Stimulated activated memory B cell treated with anti-CD40 and anti-IgM and Interleukin-4, amounts not matched to agents 10 μg/mL and 1 μg/mL and 100 μg/mL, for 72 hours (primary cell): ENCODE measurements around the gene RFXANK.
A peak's percentile ranks its signal among the peaks of the same experiment; 100 is the strongest.

ENCODE experiments used
- ATAC-seq: fragments of 150-1000 bp; cut with Tn5 transposase; 2 replicates; pipeline ENCODE4 v1.10.0; 2021
- H3K27ac Mint-ChIP-seq: one replicate; pipeline ENCODE4 v1.8.0; 2022; ENCODE audit warnings: mild to moderate bottlenecking, mixed read lengths
- H3K27me3 Mint-ChIP-seq: one replicate; pipeline ENCODE4 v1.8.0; 2022; ENCODE audit warnings: mixed read lengths
- H3K36me3 Mint-ChIP-seq: one replicate; pipeline ENCODE4 v1.8.0; 2022; ENCODE audit warnings: mixed read lengths
- H3K4me1 Mint-ChIP-seq: one replicate; pipeline ENCODE4 v1.8.0; 2022; ENCODE audit warnings: mixed read lengths
- H3K4me3 Mint-ChIP-seq: one replicate; pipeline ENCODE4 v1.8.0; 2022; ENCODE audit warnings: mild to moderate bottlenecking, moderate library complexity, mixed read lengths
- H3K9me3 Mint-ChIP-seq: one replicate; pipeline ENCODE4 v1.8.0; 2022; ENCODE audit warnings: mixed read lengths

Gene RFXANK

DNA sequence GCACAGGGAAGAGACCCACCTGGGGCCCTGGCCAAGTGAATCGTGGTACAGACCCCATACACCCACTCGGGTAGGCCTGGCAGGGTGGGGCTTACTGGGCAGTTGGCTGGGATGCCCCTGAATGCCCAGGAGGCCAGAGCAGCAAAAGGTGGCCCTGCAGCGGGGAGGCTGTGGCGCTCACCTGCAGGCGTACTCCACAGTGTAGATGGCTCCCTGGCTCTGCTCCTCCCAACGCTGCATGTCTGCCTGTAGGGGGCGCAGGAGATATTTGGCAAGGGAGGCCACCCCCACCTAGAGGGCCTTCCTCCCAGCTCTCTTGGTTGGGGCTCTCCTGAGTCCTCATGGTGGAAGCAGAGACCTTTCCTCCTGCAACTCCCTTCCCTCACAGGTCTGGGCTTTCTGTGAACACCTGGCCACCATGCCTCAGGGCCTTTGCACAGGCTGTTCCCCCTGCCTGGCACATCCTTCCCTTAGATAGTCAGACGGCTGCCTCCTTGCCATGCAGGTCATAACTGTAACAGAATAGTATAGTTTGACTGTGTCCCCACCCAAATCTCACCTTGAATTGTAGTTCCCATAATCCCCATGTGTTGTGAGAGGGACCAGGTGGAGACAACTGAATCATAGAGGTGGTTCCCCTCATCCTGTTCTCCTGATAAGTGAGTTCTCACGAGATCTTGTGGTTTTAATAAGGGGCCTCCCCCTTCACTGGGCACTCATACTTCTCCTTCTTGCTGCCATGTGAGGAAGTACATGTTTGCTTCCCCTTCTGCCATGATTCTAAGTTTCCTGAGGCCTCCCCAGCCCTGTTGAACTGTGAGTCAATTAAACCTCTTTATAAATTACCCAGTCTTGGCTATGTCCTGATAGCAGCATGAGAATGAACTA lies 6.0 kb upstream of the RFXANK start:
- H3K36me3 Mint-ChIP-seq = peaks cover 40% of the 10 kb centered on the region
- peaks cover 3% of the 10 kb centered on the region for H3K9me3 Mint-ChIP-seq
- H3K27ac Mint-ChIP-seq = peak overlapping the region; percentile 11
- no peaks in the 10 kb centered on the region for H3K27me3 Mint-ChIP-seq
- ATAC-seq = no peak
- H3K4me1 Mint-ChIP-seq = peaks cover 52% of the 10 kb centered on the region
- no peak overlapping the region for H3K4me3 Mint-ChIP-seq

DNA sequence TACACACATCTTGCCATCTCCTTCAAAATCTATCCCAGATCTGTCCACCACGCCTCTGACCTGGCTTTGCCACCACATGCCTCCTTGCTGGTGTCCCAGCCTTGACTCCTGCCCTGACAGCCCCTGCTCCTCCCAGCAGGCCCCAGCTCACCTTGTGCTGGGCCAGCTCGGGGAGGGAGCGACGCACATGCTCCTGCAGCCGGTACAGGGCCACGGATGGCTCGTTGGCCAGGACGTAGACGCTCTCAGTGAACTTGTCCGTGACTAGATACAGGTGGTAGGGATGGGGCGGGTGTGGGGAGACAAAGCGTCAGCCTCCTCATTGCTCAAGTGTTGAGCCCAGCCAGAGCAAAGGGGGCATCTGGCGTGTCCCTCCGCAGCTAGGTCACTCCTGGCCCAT lies 5.3 kb upstream of the RFXANK start:
- H3K4me3 Mint-ChIP-seq = no peak overlapping the region
- H3K36me3 Mint-ChIP-seq = peaks cover 35% of the 10 kb centered on the region
- H3K4me1 Mint-ChIP-seq = peaks cover 58% of the 10 kb centered on the region
- peak overlapping the region; percentile 11 for H3K27ac Mint-ChIP-seq
- no peak for ATAC-seq
- H3K9me3 Mint-ChIP-seq = peaks cover 3% of the 10 kb centered on the region
- no peaks in the 10 kb centered on the region for H3K27me3 Mint-ChIP-seq

DNA sequence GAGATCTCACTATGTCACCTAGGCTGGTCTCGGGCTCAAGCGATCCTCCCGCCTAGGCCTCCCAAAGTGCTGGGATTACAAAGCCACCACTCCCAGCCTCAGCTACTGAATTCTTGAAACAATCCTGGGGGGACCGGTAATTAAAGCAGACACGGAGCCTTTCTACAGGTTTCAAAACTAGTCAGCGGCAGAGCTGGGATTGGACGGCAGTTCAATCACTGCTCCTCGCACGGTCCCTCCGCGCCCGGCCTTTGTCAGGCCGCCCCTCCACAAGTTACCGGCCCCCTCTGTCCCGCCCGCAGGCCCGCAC lies 335 bp upstream of the RFXANK start:
- no peaks in the 10 kb centered on the region for H3K27me3 Mint-ChIP-seq
- peak overlapping the region; percentile 89 for H3K4me3 Mint-ChIP-seq
- H3K27ac Mint-ChIP-seq = peak overlapping the region; percentile 96
- H3K36me3 Mint-ChIP-seq = peaks cover 30% of the 10 kb centered on the region
- H3K4me1 Mint-ChIP-seq = peaks cover 55% of the 10 kb centered on the region
- H3K9me3 Mint-ChIP-seq = no peaks in the 10 kb centered on the region
- ATAC-seq = no peak

DNA sequence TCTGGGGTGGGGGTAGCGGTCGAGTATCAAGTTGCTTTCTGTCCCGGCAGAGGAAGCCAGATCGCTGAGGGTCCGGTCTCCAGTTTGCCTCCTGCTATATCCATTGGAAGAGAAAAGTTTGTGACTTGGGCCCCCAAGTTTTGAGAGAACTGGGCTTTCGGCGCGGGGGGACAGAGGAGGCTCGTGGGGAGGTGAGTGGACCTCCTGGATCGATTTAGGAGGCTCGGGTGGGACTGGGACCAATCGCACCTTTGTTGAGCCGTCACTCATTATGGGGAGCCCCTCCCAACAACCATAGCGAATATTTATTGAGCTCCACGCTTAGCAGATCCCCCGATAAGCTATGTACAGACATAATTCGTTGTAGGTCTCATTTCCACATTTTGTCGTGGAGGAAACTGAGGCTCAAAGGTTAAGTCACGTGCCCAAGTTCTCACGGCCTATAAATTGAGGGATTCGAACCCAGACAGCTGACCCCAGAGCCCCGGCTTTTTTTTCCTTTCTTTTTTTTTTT lies 909 bp downstream of the RFXANK start:
- Mint-ChIP-seq H3K36me3 (peaks cover 33% of the 10 kb centered on the region), H3K4me1 (peaks cover 52% of the 10 kb centered on the region), H3K4me3 (peak overlapping the region; percentile 89), H3K27me3 (no peaks in the 10 kb centered on the region), H3K27ac (peak overlapping the region; percentile 96), H3K9me3 (no peaks in the 10 kb centered on the region)
- ATAC-seq = peak; percentile 25

DNA sequence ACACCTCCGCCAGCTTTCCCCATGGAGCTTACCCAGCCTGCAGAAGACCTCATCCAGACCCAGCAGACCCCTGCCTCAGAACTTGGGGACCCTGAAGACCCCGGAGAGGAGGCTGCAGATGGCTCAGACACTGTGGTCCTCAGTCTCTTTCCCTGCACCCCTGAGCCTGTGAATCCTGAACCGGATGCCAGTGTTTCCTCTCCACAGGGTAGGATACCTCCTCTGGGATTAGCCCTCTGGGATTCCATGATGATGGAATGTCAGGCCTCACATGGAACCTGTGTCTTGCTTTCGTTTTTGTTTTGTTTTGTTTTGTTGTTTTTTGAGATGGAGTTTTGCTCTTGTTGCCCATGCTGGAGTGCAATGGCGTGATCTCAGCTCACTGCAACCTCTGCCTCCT lies 1.9 kb downstream of the RFXANK start:
- peaks cover 51% of the 10 kb centered on the region for H3K4me1 Mint-ChIP-seq
- H3K27ac Mint-ChIP-seq = peak overlapping the region; percentile 96
- peaks cover 34% of the 10 kb centered on the region for H3K36me3 Mint-ChIP-seq
- no peak for ATAC-seq
- H3K4me3 Mint-ChIP-seq = peak overlapping the region; percentile 89
- no peaks in the 10 kb centered on the region for H3K27me3 Mint-ChIP-seq
- no peaks in the 10 kb centered on the region for H3K9me3 Mint-ChIP-seq

DNA sequence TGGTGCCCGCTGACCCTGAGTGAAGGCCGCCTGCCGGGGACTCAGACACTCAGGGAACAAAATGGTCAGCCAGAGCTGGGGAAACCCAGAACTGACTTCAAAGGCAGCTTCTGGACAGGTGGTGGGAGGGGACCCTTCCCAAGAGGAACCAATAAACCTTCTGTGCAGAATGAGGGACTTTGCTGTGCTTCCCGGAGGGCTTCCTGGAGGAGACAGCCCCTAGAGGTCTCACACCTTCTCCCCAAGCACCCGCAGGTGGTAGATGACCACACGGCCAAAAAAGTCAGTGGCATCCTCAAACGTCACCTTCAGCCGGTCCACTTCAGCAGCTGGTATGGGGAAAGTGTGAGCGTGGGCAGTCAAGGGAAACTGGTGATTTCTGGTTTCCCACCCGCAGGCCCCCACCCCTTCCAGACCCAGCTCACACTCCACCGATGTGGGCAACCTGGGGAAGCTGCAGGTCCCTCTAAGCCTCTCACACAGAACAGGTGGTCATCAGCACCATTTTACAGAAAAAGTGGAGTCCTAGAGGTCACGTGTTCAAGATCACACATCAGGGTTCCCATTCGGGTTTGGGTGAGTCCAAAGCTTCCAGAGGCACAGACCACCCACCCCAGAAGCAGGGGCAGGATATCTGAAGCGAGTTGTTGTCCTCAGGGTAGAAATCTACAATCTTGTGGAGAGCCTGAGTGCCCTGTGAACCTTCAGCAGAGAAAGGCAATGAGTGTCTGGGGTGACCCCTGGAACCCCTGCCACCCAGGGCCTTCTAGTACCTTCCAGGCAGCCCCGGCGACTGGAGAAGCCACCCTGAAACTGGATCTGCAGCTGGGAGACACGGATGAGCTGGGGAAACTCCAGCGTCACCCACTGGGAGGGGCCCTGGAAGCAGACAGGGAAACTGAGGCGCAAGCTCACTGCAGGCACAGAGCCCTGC lies 9.9 kb downstream of the RFXANK start:
- Mint-ChIP-seq H3K27me3 (peaks cover 19% of the 10 kb centered on the region), H3K36me3 (peaks cover 21% of the 10 kb centered on the region), H3K27ac (peak overlapping the region; percentile 91), H3K9me3 (no peaks in the 10 kb centered on the region), H3K4me1 (peaks cover 50% of the 10 kb centered on the region), H3K4me3 (peak overlapping the region; percentile 89)
- no peak for ATAC-seq

- Mint-ChIP-seq H3K9me3 (peaks cover 7% of the 10 kb centered on the region), H3K27ac (peak overlapping the region; percentile 91), H3K4me1 (peaks cover 57% of the 10 kb centered on the region), H3K36me3 (peaks cover 19% of the 10 kb centered on the region), H3K4me3 (peak overlapping the region; percentile 89), H3K27me3 (peaks cover 26% of the 10 kb centered on the region)
- peak; percentile 1 for ATAC-seq
Observed at GRCh38 chr19:19202707-19203011, 10.6 kb downstream of the RFXANK start.

DNA sequence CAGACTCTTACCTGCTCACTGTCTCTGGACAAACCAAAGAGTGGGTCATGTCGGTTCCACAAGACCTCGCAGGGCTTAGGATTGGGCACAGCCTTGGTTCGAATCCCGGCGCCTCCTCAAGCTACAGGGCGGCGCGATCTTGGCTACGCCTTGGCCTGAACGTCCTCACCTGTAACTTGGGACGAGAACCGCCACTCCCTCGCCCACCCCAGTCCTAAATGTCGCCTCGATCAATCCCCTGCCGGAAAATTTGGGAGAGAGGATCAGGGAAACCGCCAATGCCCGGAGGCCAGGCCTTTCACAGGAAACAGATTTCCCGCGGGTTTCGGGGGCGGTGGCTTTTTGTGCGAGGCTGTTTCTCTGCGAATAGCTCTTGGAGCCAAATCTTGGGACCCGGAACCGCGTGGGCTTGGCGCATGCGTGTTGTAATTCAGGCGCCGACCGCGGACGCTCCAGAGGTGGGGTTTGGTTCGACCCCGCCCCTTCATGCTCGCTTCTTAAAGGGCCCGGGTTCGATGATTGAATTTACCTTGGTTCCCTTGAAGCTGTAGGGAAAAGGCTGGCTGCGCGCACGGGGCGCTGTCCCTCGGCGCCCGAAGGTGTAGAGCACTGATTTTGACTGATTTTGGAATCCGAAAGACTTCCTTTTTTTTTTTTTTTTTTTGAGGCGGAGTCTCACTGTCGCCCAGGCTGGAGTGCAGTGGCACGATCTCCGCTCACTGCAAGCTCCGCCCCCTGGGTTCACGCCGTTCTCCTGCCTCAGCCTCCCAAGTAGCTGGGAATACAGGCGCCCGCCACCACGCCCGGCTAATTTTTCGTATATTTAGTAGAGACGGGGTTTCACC lies 11.2 kb downstream of the RFXANK start, which contains the start of gene NR2C2AP:
Gene NR2C2AP (minus strand): TSS at position 403 of the 845 bp plus-strand sequence. CDS start 354 bp downstream, at position 49.
- Mint-ChIP-seq H3K9me3 (peaks cover 9% of the 10 kb centered on the region), H3K27me3 (peaks cover 29% of the 10 kb centered on the region), H3K27ac (peak within 1 kb of the TSS; percentile 91), H3K4me3 (peak within 1 kb of the TSS; percentile 89), H3K36me3 (peaks cover 14% of the 10 kb centered on the region), H3K4me1 (peaks cover 58% of the 10 kb centered on the region)
- ATAC-seq = peak; percentile 90

DNA sequence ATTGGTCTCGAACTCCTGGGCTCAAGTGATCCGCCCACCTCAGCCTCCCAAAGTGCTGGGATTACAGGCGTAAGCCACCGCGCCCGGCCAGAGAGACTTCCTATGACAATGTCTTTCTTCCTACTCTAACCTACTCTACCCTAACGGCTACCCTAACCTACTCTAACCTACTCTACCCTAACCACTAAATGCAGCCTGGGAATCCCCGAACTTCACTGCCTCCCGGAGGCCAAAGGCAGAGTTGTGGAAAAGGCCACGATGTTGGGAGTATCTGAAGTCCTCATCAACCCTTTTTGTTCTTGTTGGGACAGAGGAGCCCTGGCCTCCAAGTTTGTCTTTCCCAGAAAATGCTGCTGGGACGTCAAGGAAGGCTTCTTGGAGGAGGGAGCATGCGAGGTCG lies 12.1 kb downstream of the RFXANK start:
- peaks cover 31% of the 10 kb centered on the region for H3K27me3 Mint-ChIP-seq
- ATAC-seq = no peak
- peaks cover 9% of the 10 kb centered on the region for H3K9me3 Mint-ChIP-seq
- H3K27ac Mint-ChIP-seq = peak overlapping the region; percentile 17
- H3K36me3 Mint-ChIP-seq = peaks cover 5% of the 10 kb centered on the region
- H3K4me1 Mint-ChIP-seq = peaks cover 53% of the 10 kb centered on the region
- H3K4me3 Mint-ChIP-seq = peak overlapping the region; percentile 89

GRCh38 chr19:19205416-19206410 lies 13.7 kb downstream of the RFXANK start:
- Mint-ChIP-seq H3K36me3 (no peaks in the 10 kb centered on the region), H3K9me3 (peaks cover 9% of the 10 kb centered on the region), H3K4me3 (no peak overlapping the region), H3K27ac (no peak overlapping the region), H3K4me1 (peaks cover 50% of the 10 kb centered on the region), H3K27me3 (peaks cover 46% of the 10 kb centered on the region)
- no peak for ATAC-seq

- Mint-ChIP-seq H3K27me3 (peaks cover 56% of the 10 kb centered on the region), H3K4me1 (peaks cover 42% of the 10 kb centered on the region), H3K36me3 (no peaks in the 10 kb centered on the region), H3K9me3 (peaks cover 9% of the 10 kb centered on the region), H3K4me3 (no peak overlapping the region), H3K27ac (no peak overlapping the region)
- ATAC-seq = no peak
Observed at GRCh38 chr19:19206938-19207337, 14.9 kb downstream of the RFXANK start.

DNA sequence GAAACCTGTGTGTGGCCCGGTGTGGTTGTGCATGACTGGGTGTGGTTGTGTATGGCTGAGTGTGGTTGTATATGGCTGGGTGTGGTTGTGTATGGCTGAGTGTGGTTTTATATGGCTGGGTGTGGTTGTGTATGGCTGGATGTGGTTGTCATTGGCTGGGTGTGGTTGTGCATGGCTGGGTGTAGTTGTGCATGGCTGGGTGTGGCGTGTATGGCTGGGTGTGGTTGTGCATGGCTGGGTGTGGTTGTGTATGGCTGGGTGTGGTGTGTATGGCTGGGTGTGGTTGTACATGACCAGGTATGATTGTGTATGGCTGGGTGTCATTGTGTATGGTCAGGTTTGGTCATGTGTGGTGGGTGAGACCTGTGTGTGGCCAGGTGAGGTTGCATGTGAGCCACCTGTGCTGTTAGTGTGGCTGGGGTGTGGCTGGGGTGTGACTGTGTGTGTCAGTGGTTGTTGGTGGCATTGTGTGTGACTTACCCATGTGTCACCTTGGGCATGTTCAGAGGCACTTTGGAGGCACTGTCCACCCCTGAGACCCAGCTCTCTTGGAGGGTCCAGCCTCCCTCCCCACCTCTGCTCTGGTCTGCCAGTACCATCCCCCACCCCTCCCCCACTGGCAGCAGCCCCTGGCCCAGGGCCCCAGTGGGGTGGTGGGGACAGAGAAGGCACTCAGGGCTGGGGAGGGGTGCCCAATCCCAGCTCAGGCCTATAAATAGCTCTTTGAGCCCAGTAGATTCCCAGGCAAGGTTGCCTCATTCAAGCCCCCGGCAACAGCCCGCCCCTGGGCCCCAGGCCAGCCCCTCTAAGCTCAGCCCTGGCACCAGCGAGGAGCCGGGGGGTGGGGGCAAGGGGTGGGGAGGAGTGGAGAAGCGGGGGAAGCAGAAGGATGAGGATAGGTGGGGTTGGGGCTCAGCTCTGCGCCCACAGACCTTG lies 15.8 kb downstream of the RFXANK start:
- Mint-ChIP-seq H3K4me1 (peaks cover 33% of the 10 kb centered on the region), H3K27ac (no peak overlapping the region), H3K36me3 (no peaks in the 10 kb centered on the region), H3K4me3 (no peak overlapping the region), H3K9me3 (peaks cover 9% of the 10 kb centered on the region), H3K27me3 (peaks cover 65% of the 10 kb centered on the region)
- ATAC-seq = no peak

DNA sequence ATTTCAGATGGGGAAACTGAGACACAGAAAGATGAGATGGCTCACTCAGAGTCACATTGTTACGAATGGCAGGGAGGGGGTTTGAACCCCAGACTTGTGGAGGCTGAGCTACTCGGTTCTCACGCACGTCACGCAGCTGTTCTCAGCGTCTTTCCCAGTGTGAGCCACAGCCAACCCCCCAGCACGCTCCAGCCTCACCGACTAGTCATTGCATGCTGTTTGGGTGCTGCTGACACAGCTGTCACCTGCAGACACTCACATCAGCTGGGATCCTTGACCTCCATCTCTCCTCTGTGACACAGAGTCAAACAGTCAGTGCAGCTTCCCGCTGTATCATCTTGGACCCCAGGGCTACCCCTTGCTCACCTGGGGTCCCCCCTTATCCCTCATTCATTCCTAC lies 17.3 kb downstream of the RFXANK start:
- Mint-ChIP-seq H3K4me1 (peaks cover 36% of the 10 kb centered on the region), H3K4me3 (no peak overlapping the region), H3K27ac (no peak overlapping the region), H3K27me3 (peaks cover 80% of the 10 kb centered on the region), H3K36me3 (no peaks in the 10 kb centered on the region), H3K9me3 (peaks cover 9% of the 10 kb centered on the region)
- ATAC-seq = peak; percentile 28
